GM18867 (cell line): ENCODE results near the gene POU2AF3.

Source experiments
- ATAC-seq: cut with Tn5 transposase; IDR thresholded peaks from one replicate; pipeline ENCODE4 v1.9.1; 2021; ENCODE audit warnings: mild to moderate bottlenecking, moderate library complexity; ENCODE audit not compliant: unreplicated experiment

The POU2AF3 gene

GRCh38 chr11:111352231-111352746 is 53.9 kb downstream of the POU2AF3 start:
- no peak for ATAC-seq

GRCh38 chr11:111352935-111353710 is 54.8 kb downstream of the POU2AF3 start:
- ATAC-seq, result no peak

DNA sequence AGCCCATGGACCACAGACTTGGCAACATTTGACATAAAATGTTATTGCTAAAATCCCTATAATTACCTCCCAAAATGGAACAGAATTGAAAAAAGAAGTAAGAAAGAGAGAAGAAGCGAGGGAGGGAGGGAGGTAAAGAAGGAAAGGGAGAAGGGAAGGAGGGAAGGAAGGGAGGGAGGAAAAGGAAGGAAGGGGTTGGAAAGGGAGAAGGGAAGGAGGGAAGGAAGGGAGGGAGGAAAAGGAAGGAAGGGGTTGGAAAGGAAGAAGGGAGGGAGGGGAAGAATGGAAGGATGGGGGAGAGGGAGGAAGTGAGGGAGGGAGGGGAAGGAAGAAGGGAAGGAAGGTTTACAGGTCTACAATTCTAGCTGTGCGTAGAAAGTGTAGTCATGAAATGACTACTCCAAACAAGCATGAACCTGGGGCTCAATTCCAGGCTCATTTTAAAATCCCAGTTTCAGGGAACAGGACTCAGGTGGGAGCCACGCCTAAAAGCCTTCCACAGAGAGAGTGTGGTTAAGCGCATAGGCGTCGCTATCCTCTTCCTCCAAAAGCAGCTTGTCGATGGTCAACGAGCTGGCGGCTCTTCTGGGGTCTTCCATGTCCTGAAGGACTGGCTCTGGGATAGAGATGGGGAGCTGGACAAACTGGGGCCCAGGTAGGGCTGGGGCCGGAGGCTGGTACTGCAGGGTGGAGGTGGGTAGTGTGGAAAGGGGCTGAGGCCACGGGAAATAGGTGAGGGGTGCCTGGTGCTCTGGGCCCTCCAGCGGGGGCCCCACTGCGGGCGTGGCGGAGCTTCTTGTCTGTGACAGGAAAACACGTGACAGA is 55.6 kb downstream of the POU2AF3 start:
- ATAC-seq, result no peak

DNA sequence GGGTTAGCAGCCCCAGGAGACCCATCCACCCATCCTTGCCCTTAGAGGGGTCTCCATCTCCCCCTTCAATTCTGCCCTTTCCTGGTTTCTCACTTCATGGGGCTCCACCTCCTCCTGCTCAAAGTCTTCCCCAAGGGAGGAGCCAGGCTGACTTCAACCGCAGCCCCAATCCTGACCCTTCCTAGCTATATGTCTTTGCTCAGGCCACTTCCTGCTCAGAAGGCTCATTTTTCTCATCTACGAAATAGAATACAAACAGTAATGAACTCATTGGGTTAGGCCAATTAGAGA is 56.2 kb downstream of the POU2AF3 start:
- ATAC-seq, result no peak

DNA sequence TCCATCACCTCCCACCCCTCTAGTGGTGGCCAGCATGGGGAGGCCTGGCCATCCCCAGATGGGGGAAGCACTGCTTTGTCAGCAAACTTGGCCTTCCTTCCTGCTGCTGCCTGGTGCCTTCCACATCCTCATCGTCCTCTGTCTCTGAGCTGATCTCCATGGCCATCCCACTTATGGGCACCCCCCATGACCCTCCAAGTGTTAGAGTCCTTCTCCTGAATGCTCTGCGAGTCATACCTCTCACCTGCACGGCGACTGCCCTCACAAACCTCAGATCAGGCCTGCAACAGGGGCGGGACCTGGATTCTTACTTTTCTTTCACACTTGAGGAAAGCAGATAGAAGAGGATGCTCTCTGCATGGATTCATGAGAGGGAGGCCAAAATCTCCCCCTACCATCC is 56.8 kb downstream of the POU2AF3 start:
- ATAC-seq, result no peak

DNA sequence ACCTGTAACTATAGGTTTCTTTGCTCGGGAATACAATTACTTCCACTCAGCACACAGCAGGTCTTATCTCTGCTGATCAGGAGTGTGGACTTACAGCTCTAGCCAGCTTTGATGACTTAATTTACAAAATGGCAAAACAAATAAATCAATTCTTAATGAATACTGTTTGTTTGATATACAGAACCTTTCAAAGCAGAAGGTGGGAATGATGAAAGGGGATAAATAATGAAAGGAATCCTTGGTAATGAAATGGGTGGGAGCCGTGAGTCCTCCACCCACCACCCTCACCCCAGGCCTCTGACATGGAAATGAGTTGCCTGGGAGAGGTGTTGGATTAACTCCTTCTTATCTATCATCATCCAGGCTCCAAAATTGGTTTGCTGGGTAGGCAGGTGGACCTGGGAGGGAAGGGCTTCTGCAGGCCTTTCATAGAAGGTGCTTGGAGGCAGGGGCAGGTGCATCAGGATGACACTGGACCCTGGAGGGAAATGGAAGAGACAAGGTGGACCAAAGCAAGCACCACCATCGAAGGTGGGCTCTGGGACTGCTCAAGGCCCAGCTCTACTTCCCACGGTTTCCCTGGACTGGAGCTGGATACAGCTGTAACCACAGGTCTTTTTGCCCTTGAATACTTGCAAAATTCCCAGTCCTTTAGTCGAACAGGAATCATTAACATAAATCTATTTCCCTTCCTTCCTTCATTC is 57.8 kb downstream of the POU2AF3 start:
- no peak for ATAC-seq

DNA sequence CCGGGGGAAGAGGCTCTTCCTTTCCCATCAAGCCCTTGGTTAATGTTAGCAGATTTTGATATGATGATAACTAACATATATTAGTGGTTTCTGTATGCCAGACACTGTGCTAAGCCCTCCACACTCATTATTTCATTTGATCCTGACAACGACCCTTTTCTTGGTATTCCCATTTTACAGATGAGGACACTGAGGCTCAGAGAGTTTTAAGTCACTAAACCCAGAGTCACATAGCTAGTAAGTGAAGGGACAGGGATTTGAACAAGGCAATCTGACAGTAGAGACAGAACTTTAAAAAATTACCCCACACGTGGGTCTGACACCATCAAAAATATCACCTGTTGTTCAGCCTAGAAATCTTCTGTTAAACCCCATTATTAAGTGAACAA is 58.3 kb downstream of the POU2AF3 start:
- ATAC-seq, result no peak

- ATAC-seq, result no peak
Measured at GRCh38 chr11:111357150-111358037, 59.0 kb downstream of the POU2AF3 start.
